ENCODE measurements around the gene FTO.

The FTO gene

DNA sequence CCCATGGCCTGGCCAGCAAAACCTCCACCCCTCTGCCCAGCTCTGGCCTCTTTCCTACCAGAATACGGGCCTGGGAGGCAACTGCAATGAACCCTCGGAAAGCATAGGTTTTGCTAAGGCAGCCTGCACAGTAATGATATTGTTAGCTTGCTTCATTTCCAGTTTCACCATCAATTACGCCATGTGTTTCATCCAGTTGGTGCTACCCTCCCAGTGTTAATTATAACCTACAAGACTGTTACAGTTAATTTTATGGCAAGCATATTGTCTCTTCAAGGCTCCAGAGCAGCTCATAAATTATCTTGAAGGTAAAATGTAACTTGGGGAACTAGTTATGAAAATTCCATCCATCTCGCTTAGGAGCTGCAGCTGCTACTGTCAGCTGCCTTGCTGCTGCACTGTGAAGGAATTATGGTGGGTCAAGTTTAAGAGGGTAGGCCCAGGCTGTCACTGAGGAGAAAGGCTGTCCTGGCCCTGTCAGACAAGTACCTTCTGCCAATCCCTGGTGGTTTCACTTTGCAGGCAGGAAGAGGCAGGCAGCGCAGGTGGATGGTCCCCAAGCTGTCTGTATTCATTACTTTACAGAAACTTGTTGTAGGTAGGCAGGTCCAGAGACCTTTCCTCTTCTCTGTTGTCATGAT, 242.9 kb downstream of the FTO start:
- H3K9me3 ChIP-seq (ENCODE audit: control insufficient read depth, insufficient read depth, low read length): no peaks in the 10 kb centered on the region
- H3K9ac ChIP-seq (ENCODE audit: low read depth, low read length): no peak overlapping the region
- H3K4me1 ChIP-seq (ENCODE audit: insufficient read depth, low read length): no peaks in the 10 kb centered on the region
- H3K36me3 ChIP-seq (ENCODE audit: insufficient read depth, low read length): no peaks in the 10 kb centered on the region

DNA sequence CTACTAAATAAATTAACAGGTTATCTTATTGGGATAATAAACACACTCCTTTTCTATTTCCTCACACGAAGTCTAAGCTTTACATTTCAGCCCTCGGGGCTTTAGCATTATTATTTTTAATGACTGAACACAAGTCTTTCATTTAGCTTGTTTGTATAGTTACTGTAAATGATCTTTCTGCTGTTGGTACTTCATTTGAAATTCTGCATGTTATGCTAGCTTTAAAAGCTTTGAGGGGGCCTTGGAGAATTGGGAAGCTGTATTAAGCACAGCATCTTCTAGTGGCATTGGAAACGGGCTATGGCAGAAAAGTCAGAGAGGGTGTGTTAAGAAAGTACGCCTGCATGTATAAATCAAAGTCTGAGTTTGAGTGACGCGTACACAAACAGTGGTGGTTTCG, 243.7 kb downstream of the FTO start:
- Histone ChIP-seq H3K9me3 (ENCODE audit: control insufficient read depth, insufficient read depth, low read length) (no peaks in the 10 kb centered on the region), H3K36me3 (ENCODE audit: insufficient read depth, low read length) (no peaks in the 10 kb centered on the region), H3K4me1 (ENCODE audit: insufficient read depth, low read length) (no peaks in the 10 kb centered on the region), H3K9ac (ENCODE audit: low read depth, low read length) (no peak overlapping the region)

DNA sequence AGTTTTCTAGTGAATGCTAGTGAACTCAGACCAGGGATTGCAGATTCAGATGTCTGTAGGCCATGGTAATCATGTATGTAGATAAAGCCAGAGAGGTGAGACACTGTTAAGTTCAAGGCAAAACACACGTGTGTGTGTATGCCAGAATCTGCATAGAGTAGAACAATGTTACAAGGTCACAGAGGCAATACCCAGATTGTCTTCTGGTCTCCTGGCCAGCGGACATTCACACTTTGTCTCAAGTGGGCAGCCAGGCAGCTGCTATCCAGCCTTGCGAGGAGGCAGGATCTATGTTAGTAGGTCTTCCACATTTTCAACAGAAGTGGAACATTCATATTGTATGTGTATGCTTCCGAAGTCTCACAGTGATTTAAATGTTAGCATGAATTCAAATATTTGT, 244.4 kb downstream of the FTO start:
- Histone ChIP-seq H3K9me3 (ENCODE audit: control insufficient read depth, insufficient read depth, low read length) (no peaks in the 10 kb centered on the region), H3K4me1 (ENCODE audit: insufficient read depth, low read length) (no peaks in the 10 kb centered on the region), H3K36me3 (ENCODE audit: insufficient read depth, low read length) (no peaks in the 10 kb centered on the region), H3K9ac (ENCODE audit: low read depth, low read length) (no peak overlapping the region)

DNA sequence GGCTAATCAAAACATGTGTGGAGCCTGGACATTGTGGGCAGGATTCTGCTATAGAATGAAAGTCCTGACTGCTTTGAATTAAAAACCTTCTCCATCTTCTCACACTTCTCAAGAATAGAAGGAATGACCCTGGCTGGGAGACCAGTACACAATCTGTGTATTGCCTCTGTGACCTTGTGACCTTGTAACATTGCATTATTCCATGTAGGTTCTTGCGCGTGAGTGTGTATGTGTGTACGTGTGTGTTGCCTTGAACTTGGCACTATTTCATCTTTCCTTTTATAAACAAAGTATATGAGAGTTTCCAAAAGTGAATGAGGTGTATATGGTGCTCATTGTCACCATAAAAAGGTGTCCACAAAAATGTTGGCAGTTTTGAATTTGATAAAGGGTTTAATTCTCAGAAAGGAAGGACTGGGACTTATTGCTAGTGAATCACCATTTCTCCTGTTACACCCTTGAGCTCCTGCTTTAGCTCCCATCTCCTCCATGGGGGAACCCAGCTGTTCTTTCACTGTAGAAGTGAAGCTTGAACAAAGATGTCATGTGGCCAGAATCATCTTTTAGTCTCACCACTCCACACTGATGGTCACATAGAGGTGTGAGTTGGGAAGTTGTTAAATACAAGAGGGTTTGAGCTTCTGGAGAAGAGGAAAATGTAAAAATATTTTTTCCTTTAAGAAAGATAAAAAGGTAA, 244.9 kb downstream of the FTO start:
- Histone ChIP-seq H3K9me3 (ENCODE audit: control insufficient read depth, insufficient read depth, low read length) (no peaks in the 10 kb centered on the region), H3K4me1 (ENCODE audit: insufficient read depth, low read length) (no peaks in the 10 kb centered on the region), H3K36me3 (ENCODE audit: insufficient read depth, low read length) (no peaks in the 10 kb centered on the region), H3K9ac (ENCODE audit: low read depth, low read length) (no peak overlapping the region)

DNA sequence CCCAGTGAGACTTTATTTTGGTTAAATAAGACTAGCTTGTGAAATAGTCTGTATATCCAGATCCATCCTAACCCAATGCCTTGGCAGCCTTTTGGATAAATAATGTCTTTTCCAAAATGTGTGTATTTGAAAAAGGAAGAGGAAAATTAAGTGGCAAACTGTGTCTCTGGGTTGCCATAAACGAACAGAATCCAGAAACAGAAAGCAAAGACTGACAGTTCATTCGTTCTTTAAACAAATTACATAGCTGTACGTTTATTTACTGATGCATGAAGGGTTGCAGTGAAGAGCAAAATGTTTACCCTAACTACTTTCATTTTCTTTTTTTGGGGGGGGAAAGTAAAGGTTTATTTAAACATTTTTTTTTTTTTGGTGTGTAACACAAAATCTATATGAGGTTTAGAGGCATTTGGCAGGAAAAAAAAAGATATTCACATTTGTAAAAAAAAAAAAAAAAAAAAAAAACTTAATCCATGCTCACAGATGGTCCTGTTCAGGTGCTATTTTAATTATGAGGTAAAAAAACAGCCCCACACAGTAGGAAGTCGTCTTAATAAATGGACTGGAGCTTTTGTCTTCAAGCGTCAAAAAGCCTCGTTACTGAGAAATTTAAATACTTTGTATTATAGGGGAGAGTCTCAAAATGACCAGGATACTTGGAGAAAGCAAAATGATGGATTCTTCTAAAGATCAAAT, 245.9 kb downstream of the FTO start:
- Histone ChIP-seq H3K36me3 (ENCODE audit: insufficient read depth, low read length) (no peaks in the 10 kb centered on the region), H3K4me1 (ENCODE audit: insufficient read depth, low read length) (no peaks in the 10 kb centered on the region), H3K9me3 (ENCODE audit: control insufficient read depth, insufficient read depth, low read length) (no peaks in the 10 kb centered on the region), H3K9ac (ENCODE audit: low read depth, low read length) (no peak overlapping the region)

DNA sequence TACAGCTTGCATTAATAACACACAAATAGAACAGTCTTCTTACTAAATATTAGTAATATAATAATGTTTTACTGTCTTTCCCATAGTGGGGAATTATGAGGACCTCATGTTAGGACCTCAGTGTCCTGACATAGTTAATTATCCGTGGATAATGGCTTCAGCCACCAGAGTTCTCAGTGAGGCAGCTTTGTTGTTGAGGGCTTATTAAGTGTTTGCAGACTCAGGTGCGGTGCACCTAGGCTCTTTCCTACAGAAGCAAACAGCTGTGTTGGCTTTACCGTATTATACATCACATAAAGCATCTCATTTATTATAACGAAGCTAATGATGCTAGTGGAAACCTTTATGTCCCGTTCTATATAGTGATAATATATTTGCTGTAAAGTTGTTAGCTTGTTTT, 246.7 kb downstream of the FTO start:
- H3K9me3 ChIP-seq (ENCODE audit: control insufficient read depth, insufficient read depth, low read length): no peaks in the 10 kb centered on the region
- no peaks in the 10 kb centered on the region for H3K4me1 ChIP-seq (ENCODE audit: insufficient read depth, low read length)
- H3K36me3 ChIP-seq (ENCODE audit: insufficient read depth, low read length): no peaks in the 10 kb centered on the region
- H3K9ac ChIP-seq (ENCODE audit: low read depth, low read length): no peak overlapping the region

DNA sequence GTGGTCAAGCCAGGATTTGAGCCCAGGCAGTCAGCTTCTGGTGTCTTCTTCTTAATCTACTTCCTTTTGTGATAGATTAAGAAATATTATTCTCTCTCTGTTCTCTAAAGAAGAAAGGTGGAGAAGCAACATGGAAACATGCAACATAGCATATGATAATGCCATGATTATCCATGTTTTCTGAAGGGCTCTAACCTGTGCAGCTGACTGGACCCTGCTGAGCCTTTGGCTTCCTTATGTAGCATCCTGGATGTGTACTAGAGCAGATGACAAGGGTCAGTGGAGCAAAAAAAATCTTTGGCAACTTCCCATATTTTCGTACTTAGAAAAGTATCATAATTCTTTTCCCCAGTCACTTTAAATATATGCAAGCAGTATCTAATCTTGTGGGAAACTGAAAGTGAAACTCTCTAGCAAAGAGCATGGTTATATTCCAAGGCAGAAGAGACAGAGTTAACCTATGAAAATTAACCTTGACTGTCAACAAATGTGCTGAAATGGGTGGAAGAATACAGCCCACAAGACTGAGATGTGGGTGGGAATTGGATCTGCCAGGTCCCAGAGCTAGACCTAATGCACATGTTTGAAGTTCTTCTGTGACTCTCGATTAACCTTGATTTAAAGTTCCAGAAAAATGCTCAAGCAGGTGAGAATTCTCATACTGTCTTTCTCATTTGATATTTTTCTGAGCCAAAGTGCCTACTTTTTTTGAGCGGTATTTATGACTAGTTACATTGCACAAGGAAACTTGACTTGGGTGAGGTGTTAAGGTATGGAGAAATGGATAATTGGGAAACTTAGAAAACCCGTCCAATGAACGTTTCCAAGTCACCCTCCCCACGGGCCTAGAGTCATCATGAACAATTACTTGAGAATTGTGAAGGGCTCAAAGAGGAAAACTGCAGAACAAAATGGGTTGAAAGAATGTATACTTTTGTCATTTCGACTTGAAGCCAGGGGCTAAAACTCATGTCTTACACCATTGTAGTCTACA, 248.6 kb downstream of the FTO start:
- Histone ChIP-seq H3K4me1 (ENCODE audit: insufficient read depth, low read length) (no peaks in the 10 kb centered on the region), H3K36me3 (ENCODE audit: insufficient read depth, low read length) (no peaks in the 10 kb centered on the region), H3K9me3 (ENCODE audit: control insufficient read depth, insufficient read depth, low read length) (no peaks in the 10 kb centered on the region), H3K9ac (ENCODE audit: low read depth, low read length) (no peak overlapping the region)

DNA sequence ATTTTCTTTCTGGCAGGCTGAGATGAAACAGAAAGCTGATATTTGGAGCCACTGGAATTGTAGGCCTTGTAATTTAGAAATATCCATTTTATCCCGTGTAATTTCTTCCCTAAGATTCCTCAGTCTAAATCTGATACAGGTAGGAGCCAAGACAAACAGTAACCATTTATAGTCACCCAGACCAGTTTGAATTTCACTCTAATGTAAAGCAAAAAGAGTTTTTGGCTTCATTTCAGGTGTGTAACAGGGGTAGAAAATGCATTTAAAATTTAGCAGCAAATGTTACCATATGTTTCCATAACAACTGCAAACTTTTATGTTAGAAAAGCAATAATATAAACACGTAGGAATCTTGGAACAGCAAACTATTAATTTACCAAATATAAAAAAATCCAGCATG, 249.4 kb downstream of the FTO start:
- Histone ChIP-seq H3K9me3 (ENCODE audit: control insufficient read depth, insufficient read depth, low read length) (no peaks in the 10 kb centered on the region), H3K9ac (ENCODE audit: low read depth, low read length) (no peak overlapping the region), H3K4me1 (ENCODE audit: insufficient read depth, low read length) (no peaks in the 10 kb centered on the region)

DNA sequence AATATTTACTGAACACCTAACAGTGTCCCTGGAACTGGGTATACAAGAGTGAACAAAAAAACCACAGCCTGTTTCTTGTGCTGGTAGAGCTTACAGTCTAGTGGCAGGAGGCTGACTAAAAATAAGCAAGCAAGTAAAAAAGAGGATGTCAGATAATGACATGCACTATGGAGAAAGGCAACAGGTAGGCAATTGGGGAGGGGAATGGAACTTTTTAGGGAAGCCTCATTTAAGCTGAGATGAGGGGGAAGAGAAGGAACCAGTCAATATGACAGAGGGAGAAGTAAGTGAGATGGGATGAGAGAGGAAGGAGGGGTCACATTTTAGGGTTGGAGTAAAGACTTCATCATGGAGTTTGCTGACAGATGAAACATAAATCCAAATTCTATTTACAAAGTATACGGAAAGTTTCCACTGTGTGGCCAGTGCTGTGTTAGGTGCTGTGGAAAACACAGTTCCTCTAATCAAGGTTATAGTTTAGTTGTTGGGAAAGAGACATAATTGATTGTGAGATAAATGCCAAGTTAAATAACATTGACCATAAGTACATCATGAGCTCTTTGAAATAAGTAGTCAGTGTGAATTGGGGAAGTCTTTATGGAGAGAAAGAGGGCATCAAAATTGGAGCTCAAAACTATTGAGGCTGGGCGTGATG, 251.4 kb downstream of the FTO start:
- H3K9ac ChIP-seq (ENCODE audit: low read depth, low read length): no peak overlapping the region
- no peaks in the 10 kb centered on the region for H3K9me3 ChIP-seq (ENCODE audit: control insufficient read depth, insufficient read depth, low read length)
- no peaks in the 10 kb centered on the region for H3K4me1 ChIP-seq (ENCODE audit: insufficient read depth, low read length)
- no peaks in the 10 kb centered on the region for H3K36me3 ChIP-seq (ENCODE audit: insufficient read depth, low read length)

More for the DNA sequence above, 249.4 kb downstream of the FTO start:
- H3K36me3 ChIP-seq (ENCODE audit: insufficient read depth, low read length): no peaks in the 10 kb centered on the region

DNA sequence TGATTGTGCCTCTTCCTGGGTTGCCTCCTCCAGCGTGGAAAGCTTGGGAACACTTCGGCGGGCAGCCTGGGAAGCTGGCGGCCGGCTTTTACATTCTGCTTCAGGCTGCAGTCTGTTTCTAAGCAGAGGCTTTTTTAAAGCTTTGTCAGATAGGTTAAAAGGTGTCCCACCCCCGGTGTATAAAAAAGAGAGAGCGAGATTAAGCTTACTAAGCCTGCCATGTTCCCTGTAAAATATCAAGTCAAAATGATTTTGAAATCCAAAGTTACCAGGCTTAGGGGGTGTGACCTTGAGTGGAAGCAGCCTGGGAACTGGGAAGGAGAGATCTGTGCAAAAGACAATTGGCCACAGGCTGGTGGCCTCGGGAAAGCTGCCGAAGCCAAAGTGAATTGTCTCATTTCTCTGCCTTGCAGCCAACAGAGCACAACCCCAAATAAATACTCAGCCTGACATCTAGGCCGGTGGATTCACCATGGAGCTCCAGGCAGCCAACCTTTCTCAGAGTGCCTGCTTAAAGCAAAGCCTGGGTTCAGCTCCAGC, 254.5 kb downstream of the FTO start:
- no peak overlapping the region for H3K9ac ChIP-seq (ENCODE audit: low read depth, low read length)
- no peaks in the 10 kb centered on the region for H3K36me3 ChIP-seq (ENCODE audit: insufficient read depth, low read length)
- no peaks in the 10 kb centered on the region for H3K9me3 ChIP-seq (ENCODE audit: control insufficient read depth, insufficient read depth, low read length)
- H3K4me1 ChIP-seq (ENCODE audit: insufficient read depth, low read length): no peaks in the 10 kb centered on the region

DNA sequence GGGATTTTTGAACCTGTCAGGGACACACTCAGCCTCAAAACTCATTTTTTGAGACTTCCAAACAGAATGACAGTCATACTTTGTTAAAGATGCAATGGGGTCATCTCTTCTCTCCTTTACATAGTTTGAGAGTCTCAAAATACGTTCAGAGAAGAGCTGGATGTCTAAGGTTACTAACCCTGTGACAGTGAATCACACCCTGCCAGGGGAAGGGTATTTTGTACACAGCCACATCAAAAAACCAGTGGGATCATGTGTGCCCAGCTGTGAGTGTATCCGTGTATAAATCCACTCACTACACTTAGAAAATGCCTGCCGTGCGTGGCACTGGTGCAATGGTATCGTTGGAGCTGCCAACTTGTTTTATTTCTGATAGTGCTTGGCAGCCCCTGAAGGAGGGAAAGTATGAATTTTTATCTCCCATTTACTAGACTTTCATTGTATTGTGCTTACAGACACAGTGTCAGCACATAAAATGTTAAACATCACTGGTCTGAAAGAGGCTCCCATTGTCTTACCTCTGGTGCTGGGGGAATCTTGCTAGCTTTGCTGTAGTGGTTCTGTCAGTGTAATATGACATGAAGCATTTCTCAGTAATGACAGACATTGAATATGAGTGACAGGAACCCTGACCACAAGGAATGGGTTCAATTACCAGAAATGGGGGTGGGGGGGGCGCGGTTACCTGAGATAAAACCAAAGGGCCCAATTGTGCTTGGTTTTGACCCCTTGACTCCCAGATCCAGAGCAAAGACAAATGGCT, 256.3 kb downstream of the FTO start:
- no peaks in the 10 kb centered on the region for H3K36me3 ChIP-seq (ENCODE audit: insufficient read depth, low read length)
- H3K9me3 ChIP-seq (ENCODE audit: control insufficient read depth, insufficient read depth, low read length): no peaks in the 10 kb centered on the region
- H3K4me1 ChIP-seq (ENCODE audit: insufficient read depth, low read length): no peaks in the 10 kb centered on the region
- H3K9ac ChIP-seq (ENCODE audit: low read depth, low read length): no peak overlapping the region

DNA sequence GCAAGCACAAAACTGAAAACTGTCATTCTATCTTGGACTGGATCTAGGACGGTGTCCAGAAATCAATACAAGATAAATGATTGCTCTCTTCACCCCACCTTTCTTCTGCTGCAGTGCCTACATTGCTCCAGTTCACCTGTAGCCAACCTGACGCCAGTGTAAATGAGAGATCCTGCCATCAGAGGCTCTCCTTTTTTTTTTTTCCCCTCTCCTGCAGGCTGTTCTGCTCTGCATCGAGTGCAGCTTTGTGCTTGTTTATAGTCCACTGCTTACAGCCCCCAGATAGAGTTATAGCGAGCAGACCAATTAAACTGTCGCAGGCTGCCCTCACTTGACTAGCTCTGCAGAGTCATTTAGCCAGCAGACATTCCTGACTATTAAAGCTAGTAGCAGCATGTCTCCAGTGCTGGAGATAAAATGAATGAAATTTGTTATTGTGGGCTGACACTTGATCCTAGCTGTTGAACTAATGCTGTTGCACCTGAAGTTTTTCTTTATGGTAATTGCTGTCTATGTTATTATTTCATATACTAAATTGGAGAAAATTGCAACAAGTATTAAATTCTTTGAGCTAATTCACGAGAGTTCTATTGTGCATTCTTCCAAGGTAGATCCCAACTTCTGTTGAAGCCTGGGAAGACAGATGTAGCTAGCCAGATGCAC, 257.1 kb downstream of the FTO start:
- no peaks in the 10 kb centered on the region for H3K36me3 ChIP-seq (ENCODE audit: insufficient read depth, low read length)
- no peaks in the 10 kb centered on the region for H3K4me1 ChIP-seq (ENCODE audit: insufficient read depth, low read length)
- H3K9ac ChIP-seq (ENCODE audit: low read depth, low read length): no peak overlapping the region
- no peaks in the 10 kb centered on the region for H3K9me3 ChIP-seq (ENCODE audit: control insufficient read depth, insufficient read depth, low read length)

DNA sequence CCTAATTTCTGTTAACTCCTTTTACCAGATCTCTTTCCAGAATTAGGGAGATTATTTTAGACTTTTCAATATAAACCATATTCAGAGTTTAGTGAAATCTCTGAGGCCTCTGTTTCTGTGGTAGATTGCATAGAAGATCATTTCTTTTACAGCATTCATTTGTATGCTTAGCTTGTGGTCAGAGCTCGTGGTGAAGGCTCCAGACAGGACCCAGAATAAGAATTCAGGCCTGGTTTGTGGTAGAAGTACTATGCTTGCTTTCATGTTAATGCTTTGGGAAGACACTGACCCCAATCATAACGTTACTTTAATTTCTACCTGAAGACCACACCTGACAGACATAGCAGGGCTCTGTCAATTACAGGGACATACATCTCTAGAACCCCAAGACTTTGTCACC, 258.1 kb downstream of the FTO start:
- Histone ChIP-seq H3K9ac (ENCODE audit: low read depth, low read length) (no peak overlapping the region), H3K9me3 (ENCODE audit: control insufficient read depth, insufficient read depth, low read length) (no peaks in the 10 kb centered on the region), H3K36me3 (ENCODE audit: insufficient read depth, low read length) (no peaks in the 10 kb centered on the region), H3K4me1 (ENCODE audit: insufficient read depth, low read length) (no peaks in the 10 kb centered on the region)
